Prostate gland (tissue), 2 donors: Measurements from ENCODE around the gene BCKDK.

ENCODE experiments used
- CTCF ChIP-seq, 4 experiments: fragments of 200-600 bp in 2 of 4; fragments of 450-650 bp in 2 of 4; sonication (generic) in 2 of 4; IDR thresholded peaks; 1 replicate in 3 of 4; 2 replicates in 1 of 4; pipeline ENCODE4 v1.5.1; 2016 to 2019; ENCODE audit warnings: antibody characterized with exemption in 4 of 4, mild to moderate bottlenecking in 2 of 4, moderate library complexity in 2 of 4
- POLR2AphosphoS5 ChIP-seq: sonication (generic); formaldehyde crosslinking; IDR thresholded peaks from one replicate; pipeline ENCODE4 v1.6.1; 2017; ENCODE audit warnings: antibody characterized with exemption

DNA sequence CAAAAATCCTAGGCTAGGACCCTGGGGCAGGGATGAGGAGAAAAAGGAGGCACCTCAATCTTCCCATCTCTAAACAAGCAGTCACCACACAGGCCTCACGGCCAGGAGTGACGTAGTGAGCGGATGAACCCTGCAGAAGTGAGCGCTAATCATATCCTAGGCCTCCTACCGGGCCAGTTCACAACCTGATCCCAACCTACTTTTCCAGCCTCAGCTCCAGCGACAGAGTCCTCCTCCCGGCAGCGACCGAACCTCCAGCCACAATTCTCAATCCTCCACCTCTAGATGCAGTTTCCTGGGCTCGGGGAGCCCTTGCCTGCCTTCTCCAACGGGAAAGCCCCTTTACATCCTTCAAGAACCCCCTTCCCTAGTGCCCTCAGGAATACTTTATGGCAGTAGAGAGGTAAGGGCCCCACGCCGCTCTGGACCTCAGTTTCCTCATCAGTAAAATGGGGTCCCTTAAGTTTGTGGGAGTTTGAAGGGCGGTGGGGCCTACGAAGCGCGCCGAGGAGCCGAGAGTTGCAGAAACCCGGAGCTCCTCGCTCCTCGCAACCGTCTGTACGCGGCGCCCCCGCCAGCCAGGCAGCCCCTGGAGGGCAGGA, 35.5 kb upstream of the BCKDK start:
- TF ChIP-seq CTCF (IDR thresholded peaks at IDR 0.05) (no peak), POLR2AphosphoS5 (no peak)
